Measurements from ENCODE around the gene NFIX.

NFIX gene

GRCh38 chr19:12990853-12991252, 4.4 kb upstream of the NFIX start:
- no peak for DNase-seq

- DNase-seq: no peak
Observed at GRCh38 chr19:12991296-12991695, 4.0 kb upstream of the NFIX start.

- no peak for DNase-seq
Observed at GRCh38 chr19:12992729-12993128, 2.5 kb upstream of the NFIX start.

GRCh38 chr19:12993562-12993961, 1.7 kb upstream of the NFIX start:
- no peak for DNase-seq

GRCh38 chr19:12995596-12996405, 526 bp downstream of the NFIX start:
- DNase-seq: no peak

GRCh38 chr19:12996406-12997094, 1.3 kb downstream of the NFIX start:
- DNase-seq: no peak

GRCh38 chr19:12997179-12997966, 2.1 kb downstream of the NFIX start:
- DNase-seq: no peak

- no peak for DNase-seq
Observed at GRCh38 chr19:12997967-12998940, 3.0 kb downstream of the NFIX start.

- DNase-seq: no peak
Observed at GRCh38 chr19:13001166-13001501, 5.9 kb downstream of the NFIX start.

- no peak for DNase-seq
Observed at GRCh38 chr19:13001502-13002165, 6.4 kb downstream of the NFIX start.

- DNase-seq: no peak
Observed at GRCh38 chr19:13002166-13002898, 7.1 kb downstream of the NFIX start.

GRCh38 chr19:13003081-13003480, 7.8 kb downstream of the NFIX start:
- no peak for DNase-seq

- DNase-seq: no peak
Observed at GRCh38 chr19:13004273-13004672, 9.0 kb downstream of the NFIX start.

GRCh38 chr19:13005253-13005652, 10.0 kb downstream of the NFIX start:
- DNase-seq: no peak

- no peak for DNase-seq
Observed at GRCh38 chr19:13005861-13006370, 10.6 kb downstream of the NFIX start.

- DNase-seq: no peak
Observed at GRCh38 chr19:13006431-13007281, 11.4 kb downstream of the NFIX start.

- DNase-seq: no peak
Observed at GRCh38 chr19:13007292-13008045, 12.2 kb downstream of the NFIX start.

- DNase-seq: no peak
Observed at GRCh38 chr19:13008926-13009787, 13.9 kb downstream of the NFIX start.

Data from activated T-cell treated with anti-CD3 and anti-CD28 coated beads, Interleukin-2, amount 50 U/mL, for 48 hours (primary cell).